ENCODE measurements around the gene OBSCN.

GRCh38 chr1:228417483-228418203 is 209.8 kb downstream of the OBSCN start:
- TF ChIP-seq CTCF (IDR thresholded peaks at IDR 0.05; ENCODE audit: low read depth, low read length, missing input control) (no peak), RAD21 (IDR thresholded peaks at IDR 0.05) (no peak)
